ENCODE results near the gene MS4A10.
"Not testable (repeated sequence)": the region's sequence is repeated elsewhere in the genome, so short reads cannot be mapped to it uniquely, and the experiment has no call there.

The MS4A10 gene

DNA sequence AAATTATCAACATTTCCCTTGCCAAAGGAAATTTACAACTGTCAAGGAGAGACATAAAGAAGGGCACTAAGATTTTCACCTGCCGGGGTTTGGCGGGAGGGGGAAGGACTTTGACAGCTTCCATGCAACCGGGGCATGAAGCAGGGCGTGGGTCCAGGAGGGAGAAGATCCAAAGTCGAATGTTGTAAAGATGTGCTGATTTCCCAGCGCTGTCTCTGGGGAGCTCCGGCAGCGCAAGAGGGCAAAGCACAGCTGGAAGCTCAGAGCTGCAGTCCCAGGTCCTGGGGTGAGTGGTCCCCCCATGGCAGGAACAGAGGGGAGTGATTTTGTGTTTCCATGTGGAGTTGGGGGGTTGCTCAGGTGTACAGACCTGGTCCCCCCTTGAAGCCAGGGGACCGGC, at the start of gene MS4A10:
Gene MS4A10, plus strand, starts transcription at position 198 of the 400 bp plus-strand sequence. CDS start 5,003 bp downstream, outside the sequence.
- no peak for DNase-seq

DNA sequence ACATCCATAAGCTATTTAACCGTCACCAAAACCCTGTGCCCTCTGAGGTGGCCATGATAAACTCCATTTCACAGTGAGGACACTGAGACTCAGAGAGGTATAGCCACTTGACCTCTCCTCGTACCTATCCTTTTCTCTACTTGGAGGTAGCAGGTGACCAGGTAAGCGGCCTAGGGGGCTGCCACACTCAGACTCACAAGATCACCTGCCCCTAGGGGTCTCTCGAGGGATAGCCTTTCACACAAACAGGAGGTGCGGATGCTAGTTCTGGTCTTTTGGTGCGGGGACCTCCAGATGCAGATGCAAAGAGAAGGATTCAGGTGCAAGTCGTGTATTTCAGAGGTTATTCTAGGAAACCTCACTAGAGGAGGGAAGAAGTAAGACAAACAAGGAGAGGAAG, 46.0 kb upstream of the MS4A10 start:
- no peak for DNase-seq

DNA sequence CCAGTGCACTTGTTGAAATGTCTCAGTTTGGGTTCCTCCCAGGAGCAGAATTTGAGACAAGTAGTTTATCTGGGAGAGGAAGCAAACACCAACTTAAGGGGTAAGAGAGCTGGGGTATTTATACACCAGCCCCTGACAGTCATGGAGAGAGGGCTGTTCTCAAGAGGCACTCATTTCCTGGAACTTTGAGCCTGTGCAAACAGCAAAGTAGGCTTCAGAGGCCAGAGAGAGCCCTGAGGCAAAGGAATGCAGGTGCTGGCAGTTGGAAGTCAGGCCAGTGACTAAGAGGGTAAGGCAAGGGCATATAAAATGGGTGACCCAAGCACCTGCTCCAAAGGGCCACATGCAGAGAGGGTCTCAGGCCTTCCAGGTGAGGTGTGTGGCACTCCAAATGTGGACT, 44.6 kb upstream of the MS4A10 start:
- no peak for DNase-seq

DNA sequence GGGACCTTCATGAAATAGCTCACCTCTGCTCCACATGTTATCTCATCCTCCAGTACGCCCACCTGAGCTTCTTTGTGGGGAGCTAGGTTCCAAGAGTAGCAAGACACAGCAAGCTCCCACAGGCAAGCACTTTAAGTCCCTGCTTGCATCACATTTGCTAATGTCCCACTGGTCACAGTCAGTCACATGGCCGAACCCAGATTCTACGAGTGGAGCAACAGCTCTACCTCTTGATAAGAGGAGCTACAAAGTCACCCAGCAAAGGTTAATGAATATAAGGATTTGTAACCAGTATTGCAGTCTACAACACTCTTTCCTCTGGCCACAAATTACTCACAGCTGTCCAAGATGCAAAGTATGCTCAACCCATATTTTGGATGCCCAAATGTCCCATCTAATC, 43.7 kb upstream of the MS4A10 start:
- DNase-seq, result no peak

DNA sequence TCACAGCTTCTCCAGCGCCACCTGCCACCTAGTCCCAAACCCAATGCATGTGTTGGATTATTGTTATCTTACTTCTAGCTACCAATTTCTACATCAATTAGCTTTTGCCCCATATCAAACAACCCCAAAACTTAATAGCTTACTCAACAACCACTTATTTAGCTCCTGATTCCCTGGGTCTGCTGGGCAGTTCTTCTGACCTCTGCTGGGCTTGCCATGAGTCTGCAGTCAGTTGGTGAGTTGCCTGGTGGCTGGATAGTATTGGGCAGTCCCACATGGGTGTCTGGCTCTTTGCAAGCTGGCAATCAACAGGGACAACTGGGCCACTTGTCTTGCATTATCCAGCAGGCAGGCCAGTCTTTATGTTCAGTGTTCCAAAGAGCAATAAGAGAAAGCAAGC, 42.1 kb upstream of the MS4A10 start:
- no peak for DNase-seq

DNA sequence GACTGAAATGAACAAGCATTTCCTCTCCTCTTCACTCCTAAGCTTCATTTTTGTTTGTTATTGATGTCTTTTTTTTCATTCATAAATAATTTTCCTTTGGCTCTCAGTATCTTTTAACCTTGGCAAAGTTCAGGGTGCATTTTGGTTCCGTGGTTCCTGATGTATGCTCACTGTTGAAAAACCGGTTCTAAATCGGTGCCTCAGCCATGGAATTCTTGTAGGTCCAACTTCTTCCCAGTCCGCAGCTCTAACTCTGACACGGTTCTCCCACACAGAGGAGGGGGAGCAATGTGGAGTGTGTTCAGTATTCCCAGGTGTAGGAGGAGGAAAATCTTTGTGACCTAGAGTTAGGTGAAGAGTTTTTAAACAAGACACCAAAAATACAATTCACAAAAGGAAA, 41.0 kb upstream of the MS4A10 start:
- DNase-seq, result no peak

DNA sequence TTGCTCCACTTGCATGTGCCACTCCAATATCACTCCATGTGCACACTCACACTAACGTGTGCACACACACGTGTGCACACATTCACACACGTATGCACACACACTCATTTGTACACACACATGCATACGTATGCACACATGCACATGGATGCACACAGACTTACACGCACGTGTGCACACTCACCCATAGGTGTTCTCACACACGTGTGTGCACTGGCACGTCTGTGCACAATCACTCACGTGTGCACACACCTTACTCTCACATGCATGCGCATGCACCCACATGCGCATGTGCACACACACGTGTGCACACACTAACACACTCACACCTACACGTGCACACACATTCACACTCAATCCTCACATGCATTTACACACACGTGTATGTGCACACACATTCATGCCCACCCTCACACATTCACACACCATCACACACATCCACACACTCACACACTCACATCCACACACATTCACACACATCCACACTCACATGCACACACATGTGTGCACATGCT, 37.7 kb upstream of the MS4A10 start:
- no peak for DNase-seq

DNA sequence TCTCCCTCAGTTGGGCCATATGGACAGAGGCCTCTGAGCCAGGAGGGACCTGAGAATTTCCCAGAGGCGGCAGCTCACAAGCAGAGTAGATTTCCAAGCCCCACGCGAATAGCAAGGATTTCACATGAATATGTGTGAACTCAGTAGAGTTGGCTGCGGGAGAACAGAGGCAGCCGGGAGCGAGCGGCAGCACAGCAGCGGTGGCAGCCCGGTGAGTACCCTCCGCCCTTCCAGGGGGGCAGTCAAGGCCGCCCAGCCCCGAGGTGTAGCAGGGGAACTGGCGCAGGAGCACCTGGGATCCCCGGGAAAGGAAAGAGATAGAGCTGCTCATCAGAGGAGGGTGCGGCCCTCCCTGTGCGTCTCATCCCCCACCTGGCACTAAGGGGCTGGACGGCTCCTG, 36.9 kb upstream of the MS4A10 start:
- DNase-seq, result no peak

DNA sequence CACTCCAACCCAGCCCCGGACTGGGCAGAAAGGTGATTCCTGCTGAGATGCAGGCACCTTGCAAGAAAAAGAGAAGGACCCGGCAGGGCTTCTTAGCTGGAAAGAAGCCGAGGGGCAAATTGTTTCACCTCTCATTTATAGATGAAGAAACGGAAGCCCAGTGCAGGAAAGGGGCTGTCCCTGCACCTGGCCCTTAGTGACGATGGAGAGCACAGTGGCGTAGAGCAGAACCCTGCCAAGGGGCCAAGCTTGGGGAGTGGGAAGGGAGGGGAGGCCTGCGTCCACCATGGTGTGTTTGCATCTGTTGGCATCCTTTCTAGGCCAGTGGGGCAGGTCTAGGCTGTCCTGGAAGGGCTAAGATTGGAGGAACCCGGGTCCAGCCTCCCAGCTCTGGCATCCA, 36.3 kb upstream of the MS4A10 start:
- DNase-seq, result no peak

DNA sequence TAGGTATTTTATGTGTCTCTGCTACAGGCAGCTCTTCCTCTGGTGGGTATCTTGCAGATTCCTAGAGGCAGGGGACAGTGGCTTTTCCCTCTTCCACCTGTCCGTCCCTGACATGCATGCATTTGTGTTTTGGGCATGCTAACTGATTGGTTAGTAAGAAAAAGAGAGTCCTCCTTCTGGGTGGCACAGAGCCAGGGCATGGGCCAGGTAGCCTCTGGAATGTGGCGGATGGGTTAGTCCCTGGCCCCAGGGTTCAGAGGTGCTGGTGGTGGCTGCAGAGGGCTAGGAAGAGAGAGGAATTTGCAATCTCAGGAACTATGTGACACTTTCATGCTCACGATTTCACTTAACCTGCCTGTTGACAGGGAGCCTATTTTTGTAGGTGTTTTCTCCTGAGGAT, 34.2 kb upstream of the MS4A10 start:
- DNase-seq, result no peak

DNA sequence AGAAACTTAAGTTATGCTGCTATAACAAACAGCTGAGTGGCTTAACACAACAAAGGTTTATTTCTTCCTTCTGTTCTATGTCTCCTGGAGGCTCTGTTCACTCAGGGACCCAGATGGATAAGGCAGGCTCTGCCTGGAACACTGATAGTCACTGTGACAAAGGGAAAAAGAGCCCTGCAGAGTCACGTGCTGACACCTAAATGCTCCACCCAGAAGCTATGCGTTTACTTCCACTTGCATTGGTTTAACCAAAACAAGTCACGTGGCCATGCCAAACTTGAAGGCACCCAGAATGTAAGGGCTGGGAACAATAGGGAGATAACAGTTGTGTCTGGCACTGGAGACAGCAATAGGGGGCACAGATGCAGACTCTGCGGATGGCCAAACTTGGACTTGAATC, 31.8 kb upstream of the MS4A10 start:
- no peak for DNase-seq

DNA sequence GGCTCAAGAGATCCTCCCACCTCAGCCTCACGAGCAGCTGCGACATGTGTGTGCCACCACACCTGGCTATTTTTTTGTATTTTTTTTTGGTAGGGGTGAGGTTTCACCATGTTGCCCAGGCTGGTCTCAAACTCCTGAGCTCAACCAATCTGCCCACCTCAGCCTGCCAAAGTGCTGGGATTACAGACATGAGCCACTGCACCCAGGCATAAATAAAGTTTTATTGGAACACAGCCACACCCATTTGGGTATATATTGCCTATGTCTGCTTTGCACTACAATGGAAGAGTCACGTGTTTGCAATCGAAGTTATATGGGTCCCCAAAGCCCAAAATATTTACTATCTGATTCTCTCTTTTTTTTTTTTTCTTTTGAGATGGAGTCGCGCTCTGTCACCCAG, 30.2 kb upstream of the MS4A10 start:
- no peak for DNase-seq

DNA sequence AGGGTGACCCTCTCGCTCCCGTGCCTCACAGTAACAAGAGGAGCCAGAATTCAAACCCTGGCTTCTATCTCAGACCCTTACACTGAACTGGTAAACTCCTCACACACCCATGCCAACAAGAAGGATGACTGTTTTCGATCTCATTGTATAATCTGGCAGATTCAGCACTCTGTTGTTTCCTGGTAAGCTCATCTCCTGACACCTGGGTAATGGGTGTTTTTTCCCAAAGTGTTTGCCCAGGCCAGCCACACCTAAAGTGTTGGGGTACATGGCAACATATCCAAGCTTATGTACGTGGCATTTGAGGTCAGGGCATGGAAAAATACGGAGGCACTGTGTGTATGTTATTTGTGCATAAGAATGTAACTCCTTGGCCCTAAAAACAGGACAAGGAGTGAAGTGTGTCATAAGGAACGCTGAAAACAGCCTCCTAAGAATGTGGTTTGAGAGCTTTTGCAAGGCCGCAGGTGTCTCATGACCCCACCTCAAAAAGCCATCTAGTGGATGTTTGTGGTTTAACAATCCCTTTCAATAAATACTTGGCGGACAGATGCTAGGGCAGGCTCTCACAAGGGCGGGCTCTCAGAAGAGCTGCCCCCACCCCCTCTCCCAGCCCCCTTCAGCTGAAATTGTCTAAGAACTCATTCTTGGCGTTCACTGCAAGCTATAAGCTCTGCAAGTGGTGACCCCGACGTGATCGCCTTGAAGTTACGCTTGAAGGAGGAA, 28.7 kb upstream of the MS4A10 start, which contains the start of gene MS4A15:
Gene MS4A15, plus strand, starts transcription at position 561 of the 726 bp plus-strand sequence. CDS start 6,867 bp downstream, outside the sequence.
- no peak for DNase-seq

DNA sequence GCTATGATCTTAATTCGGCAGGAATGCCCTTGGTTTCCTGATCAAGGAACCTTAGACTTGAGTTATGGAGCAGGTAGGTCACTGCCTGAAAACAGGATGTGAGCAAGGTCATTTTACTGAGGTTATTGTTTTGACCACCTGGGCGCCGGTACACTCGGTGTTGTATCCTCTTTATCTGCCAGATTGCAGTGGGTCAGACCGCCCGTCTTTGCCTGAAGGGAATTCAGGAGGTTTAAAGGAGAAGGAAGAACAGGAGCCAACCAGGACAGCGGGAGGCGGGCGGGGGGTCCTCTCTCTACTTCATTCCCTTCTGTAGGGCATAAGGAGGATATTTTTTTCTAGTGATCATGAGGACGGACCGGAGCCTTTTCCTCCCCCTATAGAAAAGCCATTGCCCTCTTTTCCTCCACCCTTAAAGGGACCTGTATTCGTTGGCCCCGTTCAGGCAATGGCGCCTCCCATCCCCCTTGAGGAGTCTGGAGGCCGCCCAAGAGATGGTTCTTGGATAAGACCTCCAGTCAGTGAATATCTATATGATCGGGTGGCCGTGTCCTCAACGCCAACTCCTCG, 27.8 kb upstream of the MS4A10 start:
- no peak for DNase-seq

DNA sequence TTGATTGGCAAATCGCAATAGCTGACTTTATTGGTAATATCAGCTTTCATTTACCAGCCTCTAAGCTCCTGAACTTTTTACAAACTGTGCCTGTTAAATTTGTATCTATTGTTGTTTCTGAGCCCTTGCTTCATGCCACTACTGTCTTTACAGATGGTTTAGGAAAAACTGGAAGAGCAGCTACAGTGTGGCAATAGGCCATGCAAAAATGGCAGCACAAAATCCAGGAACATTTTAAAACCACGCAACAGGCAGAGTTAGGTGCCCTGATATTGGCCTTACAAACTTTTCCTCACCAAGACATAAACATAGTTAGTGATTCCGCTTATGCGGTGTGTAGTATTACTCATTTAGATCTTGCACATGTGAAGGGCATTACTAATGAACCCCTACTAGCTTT, 26.5 kb upstream of the MS4A10 start:
- DNase-seq, result not testable (repeated sequence)

DNA sequence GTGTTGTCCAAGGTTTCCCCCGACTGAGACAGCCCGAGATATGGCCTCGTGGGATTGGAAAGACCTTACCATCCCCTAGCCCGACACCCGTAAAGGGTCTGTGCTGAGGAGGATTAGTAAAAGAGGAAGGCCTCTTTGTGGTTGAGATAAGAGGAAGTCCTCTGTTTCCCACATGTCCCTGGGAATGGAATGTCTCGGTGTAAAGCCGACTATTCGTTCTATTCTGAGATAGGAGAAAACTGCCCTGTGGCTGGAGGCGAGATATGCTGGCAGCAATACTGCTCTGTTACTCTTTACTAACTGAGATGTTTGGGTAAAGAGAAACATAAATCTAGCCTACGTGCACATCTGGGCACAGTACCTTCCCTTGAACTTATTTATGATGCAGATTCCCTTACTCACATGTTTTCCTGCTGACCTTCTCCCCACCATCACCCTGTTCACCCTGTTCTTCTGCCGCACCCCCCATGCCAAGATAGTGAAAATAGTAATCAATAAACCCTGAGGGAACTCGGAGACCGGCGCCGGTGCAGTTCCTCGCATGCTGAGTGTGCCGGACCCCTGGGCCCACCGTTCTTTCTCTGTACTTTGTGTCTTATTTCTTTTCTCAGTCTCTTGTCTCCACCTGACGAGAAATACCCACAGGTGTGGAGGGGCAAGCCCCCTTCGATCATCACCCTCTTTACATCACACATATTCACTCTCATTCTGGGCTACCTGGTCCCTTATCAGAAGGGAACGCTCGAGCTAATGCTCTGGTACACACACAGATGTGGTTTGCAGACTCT, 25.5 kb upstream of the MS4A10 start:
- not testable (repeated sequence) for DNase-seq

DNA sequence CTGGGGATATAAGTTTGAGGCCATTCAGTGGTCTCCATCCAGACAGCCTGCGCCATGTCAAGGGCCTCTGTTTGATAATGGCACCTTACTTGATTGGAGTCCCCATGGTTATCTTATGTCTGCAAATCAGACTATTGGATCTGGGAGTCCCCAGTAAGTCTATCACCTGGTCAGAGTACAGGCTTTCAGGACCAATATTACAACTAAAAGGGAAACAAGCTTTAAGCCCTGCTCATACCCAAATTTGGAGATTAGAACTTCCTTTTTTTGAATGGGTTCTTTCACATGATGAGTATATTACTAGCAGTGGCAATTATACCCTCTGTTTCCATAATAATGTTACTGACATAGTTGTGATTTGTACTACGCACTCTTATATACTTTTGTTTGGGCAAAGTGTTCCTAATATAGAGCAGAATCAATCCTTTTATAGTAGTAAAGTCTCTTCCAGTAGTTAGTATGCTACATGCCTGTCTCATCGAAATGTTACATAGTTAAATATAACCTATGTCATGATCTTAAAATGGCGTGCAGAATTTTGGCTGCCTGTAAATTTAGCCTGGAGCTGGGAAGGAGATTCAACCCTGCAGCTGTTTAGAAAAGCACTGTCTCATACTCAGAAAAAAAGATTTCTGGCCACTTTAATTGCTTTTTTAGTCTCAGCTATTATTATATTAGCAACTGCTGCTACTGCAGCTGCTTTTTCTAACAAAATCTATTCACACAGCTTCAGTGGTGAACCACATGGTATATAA, 23.5 kb upstream of the MS4A10 start:
- no peak for DNase-seq

DNA sequence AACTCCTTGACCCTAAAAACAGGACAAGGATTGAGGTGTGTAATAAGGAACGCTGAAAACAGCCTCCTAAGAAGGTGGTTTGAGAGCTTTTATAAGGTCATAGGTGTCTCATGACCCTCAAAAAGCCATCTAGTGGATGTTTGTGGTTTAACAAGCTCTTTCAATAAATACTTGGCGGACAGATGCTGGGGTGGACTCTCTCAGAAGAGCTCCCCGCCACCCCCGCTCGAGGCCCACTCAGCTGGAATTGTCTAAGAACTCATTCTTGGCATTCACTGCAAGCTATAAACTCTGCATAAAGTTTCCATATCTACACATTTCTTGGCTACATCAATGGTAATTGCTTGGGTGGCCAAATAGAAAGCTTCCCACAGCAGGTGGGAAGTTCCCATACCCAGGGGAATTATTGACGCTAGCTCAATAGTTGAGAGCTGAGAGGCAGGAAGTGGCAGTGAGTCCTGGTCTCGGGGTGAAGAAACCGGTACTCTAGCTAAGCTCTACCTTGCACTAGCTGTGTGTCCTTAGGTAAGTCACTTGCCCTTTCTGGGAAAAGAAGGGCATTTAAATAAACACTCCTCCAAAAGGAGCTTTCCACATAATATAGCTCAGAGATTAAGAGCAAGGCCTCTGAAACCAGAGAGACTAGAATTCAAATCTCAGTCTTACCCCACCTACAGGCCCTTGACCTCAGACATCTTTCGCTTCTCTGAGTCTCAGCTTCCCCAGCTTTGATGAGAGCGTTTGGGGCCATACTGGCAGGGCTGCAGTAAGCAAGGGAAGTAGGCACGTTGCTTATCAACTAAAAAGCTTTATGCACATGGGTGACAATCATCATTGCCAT, 22.1 kb upstream of the MS4A10 start:
- DNase-seq, result no peak

DNA sequence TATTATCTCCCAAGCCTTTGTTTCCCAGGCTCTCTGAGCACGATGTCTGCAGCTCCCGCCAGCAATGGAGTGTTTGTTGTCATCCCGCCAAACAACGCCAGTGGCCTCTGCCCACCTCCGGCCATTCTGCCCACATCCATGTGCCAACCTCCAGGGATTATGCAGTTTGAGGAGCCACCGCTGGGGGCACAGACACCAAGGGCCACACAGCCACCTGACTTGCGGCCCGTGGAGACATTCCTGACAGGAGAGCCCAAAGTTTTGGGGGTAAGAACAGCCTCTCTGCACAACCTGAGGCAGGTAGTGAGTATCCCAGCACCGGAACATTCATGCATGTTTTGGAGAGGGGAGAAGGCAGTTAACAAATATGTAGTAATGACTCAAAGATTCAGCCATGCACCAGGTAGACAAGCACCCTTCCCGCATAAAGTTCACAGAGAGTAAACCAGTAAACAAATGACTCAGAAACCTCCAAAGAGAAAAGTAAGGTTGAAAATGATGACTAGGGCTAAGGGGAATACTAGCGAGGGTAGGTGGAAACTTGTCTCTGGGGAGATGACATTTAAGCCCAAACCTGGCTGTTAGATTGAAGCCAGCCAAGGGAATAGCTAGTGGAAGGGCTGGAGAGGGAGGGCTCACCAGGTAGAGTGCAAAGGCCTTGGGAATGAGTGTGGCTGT, 21.3 kb upstream of the MS4A10 start:
- no peak for DNase-seq

DNA sequence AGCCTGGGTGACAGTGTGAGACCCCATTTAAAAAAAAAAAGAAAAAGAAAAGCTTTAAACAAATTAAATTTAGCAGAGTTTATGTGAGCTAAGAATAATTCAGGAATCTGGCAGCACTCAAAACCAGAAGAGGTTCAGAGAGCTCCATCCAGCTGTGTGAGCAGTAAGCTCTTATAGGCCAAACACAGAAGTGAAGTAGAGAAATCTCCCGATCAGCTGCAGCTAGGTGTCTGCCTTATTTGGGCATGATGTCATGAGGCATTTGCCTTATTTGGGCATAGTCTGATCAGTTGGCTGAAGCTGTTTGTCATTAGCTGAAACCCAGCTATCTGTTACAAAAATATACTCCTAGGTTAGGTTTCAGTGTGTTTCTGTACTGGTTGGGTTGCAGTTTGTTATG, 20.3 kb upstream of the MS4A10 start:
- DNase-seq, result no peak

DNA sequence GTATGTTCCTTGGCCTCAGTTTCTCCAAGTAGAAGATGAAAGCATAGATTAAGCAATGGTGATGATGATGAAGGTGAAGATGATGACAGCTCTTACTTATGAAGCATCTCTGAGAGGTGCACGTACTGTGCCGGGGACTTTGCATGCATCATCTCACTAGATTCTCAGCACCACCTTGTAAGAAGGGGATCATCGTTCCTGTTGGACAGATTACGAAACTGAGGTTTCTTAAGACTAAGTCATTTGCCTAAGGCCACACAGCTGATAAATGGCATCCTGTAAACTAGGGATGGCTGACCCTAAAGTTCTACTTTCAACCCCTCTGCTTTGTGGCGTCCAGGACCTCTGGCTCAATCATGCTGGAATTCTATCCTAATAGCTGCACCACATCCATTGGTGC, 19.8 kb upstream of the MS4A10 start:
- DNase-seq, result no peak

DNA sequence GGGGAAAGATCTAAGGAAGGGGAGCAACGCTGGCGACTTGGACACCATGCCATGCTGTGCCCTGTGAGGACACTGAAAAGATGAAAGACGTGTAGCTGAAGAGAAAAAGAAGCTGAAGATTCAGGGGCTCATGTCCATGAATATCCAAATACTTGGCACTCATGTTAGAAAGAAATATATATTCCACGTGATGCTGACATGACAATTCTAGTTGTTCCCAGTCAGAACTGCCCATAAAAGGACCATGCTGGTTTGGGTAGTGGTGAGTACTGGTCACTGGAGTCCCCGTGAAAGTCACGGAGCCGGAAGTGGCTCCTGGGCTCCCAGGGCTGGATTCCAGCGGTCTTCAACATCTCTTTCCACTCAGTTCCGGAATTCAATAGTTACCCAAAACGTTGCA, 18.6 kb upstream of the MS4A10 start:
- DNase-seq, result no peak
